Keratinocyte (primary cell): ENCODE measurements around the gene CSNK2A1. TPM values are rescaled to one million over a fixed set of nuclear protein-coding genes. Genes with fewer than 3 reads are reported as not detected.

ENCODE experiments used
- DNase-seq: peaks from one replicate; pipeline ENCODE4 v3.0.0-alpha.2; 2011; ENCODE audit warnings: low read depth, missing footprints, low spot score
- FAIRE-seq: peaks from 2 replicates; lab custom pipeline; 2011; peaks lifted over from hg19 to GRCh38; lab: Jason Lieb, UNC
- H2AFZ ChIP-seq: 2 replicates; pipeline ENCODE4 v1.6.0; 2012; ENCODE audit warnings: low read length, control low read depth, inconsistent platforms; ENCODE audit not compliant: control insufficient read depth
- H3K27ac ChIP-seq: 2 replicates; pipeline ENCODE4 v1.5.1; 2011; ENCODE audit warnings: low read length; ENCODE audit not compliant: control insufficient read depth, insufficient read depth
- H3K27me3 ChIP-seq: 3 replicates; pipeline ENCODE4 v1.6.0; 2011; ENCODE audit warnings: low read length; ENCODE audit not compliant: control insufficient read depth, insufficient read depth; ENCODE audit errors: extremely low read depth
- H3K36me3 ChIP-seq, 2 experiments: 2 replicates in 1 of 2; 3 replicates in 1 of 2; pipeline ENCODE4 v1.5.1; 2011; ENCODE audit warnings: low read length in 2 of 2, mild to moderate bottlenecking in 1 of 2; ENCODE audit not compliant: control insufficient read depth in 2 of 2, insufficient read depth in 2 of 2; ENCODE audit errors: extremely low read depth in 1 of 2
- H3K4me1 ChIP-seq: 3 replicates; pipeline ENCODE4 v1.5.1; 2011; ENCODE audit warnings: low read length; ENCODE audit not compliant: control insufficient read depth, insufficient read depth; ENCODE audit errors: extremely low read depth
- H3K4me2 ChIP-seq: 3 replicates; pipeline ENCODE4 v1.6.0; 2011; ENCODE audit warnings: low read depth, low read length; ENCODE audit not compliant: control insufficient read depth, insufficient read depth; ENCODE audit errors: extremely low read depth
- H3K4me3 ChIP-seq, 3 experiments: fragments of 200-600 bp in 1 of 3; sonication (generic) in 1 of 3; 2 replicates in 2 of 3; 3 replicates in 1 of 3; pipeline ENCODE4 v1.5.1; 2011 to 2016; ENCODE audit warnings: low read length in 3 of 3, mild to moderate bottlenecking in 3 of 3, control low read depth in 2 of 3, inconsistent platforms in 1 of 3, low read depth in 1 of 3, mixed read lengths in 1 of 3, mixed run types in 1 of 3, moderate library complexity in 1 of 3; ENCODE audit not compliant: control insufficient read depth in 2 of 3, insufficient read depth in 2 of 3; ENCODE audit errors: extremely low read depth in 1 of 3
- H3K79me2 ChIP-seq: 2 replicates; pipeline ENCODE4 v1.6.0; 2012; ENCODE audit warnings: low read length; ENCODE audit not compliant: control insufficient read depth, insufficient read depth
- H3K9ac ChIP-seq: 3 replicates; pipeline ENCODE4 v1.6.0; 2011; ENCODE audit warnings: low read length; ENCODE audit not compliant: control insufficient read depth, insufficient read depth; ENCODE audit errors: extremely low read depth
- H3K9me1 ChIP-seq: 3 replicates; pipeline ENCODE4 v1.6.0; 2011; ENCODE audit warnings: low read length; ENCODE audit not compliant: control insufficient read depth, insufficient read depth; ENCODE audit errors: extremely low read depth
- H3K9me3 ChIP-seq: 2 replicates; pipeline ENCODE4 v1.5.1; 2012; ENCODE audit warnings: low read depth, low read length; ENCODE audit not compliant: control insufficient read depth
- H4K20me1 ChIP-seq: 3 replicates; pipeline ENCODE4 v1.6.0; 2011; ENCODE audit warnings: low read length; ENCODE audit not compliant: control insufficient read depth, insufficient read depth; ENCODE audit errors: extremely low read depth
- EZH2 ChIP-seq: IDR thresholded peaks from one replicate; pipeline ENCODE4 v1.6.1; 2012; ENCODE audit warnings: inconsistent platforms, mild to moderate bottlenecking, low read length, moderate library complexity
- dilution Hi-C: fragments of 300-500 bp; cut with MboI; formaldehyde crosslinking; loops from one replicate; pipeline ENCODE4 v1.7.0; 2020; ENCODE audit warnings: low sequenced_read_pairs; ENCODE audit not compliant: extremely low pct_ligation_motif_present
- polyA plus RNA-seq, 5 experiments: library from polyadenylated mRNA; depleted of rRNA in 3 of 5; stranded (reverse) in 3 of 5; stranded (forward) in 1 of 5; unstranded in 1 of 5; fragments of >200 nt; gene quantifications; 1 replicate in 1 of 5; 2 replicates in 3 of 5; 3 replicates in 1 of 5; pipeline versions ENCODE4 v1.2.1 to v1.2.3, GENCODE V29; 2011 to 2012; ENCODE audit warnings: missing spikeins in 2 of 5, low read depth in 1 of 5, low replicate concordance in 1 of 5
- TF ChIP-seq, protein P1 (sequence below), 3 experiments: IDR thresholded peaks in 1 of 3; conservative IDR thresholded peaks in 1 of 3; optimal IDR thresholded peaks in 1 of 3; 2 replicates in 2 of 3; 3 replicates in 1 of 3; pipeline versions ENCODE3 to v1.5.1; 2011; ENCODE audit warnings: low read length in 3 of 3, mild to moderate bottlenecking in 3 of 3, moderate library complexity in 2 of 3, control low read depth in 1 of 3, inconsistent platforms in 1 of 3; ENCODE audit not compliant: insufficient read depth in 2 of 3; ENCODE audit errors: extremely low read depth in 1 of 3

Gene CSNK2A1
- polyA plus RNA-seq, 1 donor (not counting 4 experiments of a cell fraction or from before 2014, with no cell fraction given): 122 TPM

DNA sequence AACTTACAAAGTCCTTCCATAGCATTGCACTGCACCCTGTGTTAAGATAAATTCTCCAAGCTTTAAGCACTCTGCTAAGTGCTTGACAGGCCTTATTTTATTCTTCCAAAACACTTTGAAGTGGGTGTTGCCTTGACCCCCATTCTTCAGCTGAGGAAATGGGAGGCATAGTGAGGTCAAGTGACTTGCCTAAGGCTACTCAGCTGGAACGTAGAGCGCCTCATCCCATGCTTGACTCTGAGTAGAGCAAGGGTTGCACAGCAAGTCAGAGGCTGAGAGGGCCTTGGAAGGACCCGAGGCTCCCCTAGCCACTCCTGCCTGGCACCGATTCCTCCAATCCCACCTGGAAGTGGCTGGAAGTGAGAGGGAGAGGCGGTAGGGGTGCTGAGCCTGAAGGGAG is 19.6 kb upstream of the CSNK2A1 start:
- H4K20me1 ChIP-seq: no peaks in the 10 kb centered on the region
- H3K27ac ChIP-seq: no peak overlapping the region
- no peak overlapping the region for H3K4me2 ChIP-seq
- no peaks in the 10 kb centered on the region for H3K36me3 ChIP-seq
- H3K4me1 ChIP-seq: no peaks in the 10 kb centered on the region
- no peaks in the 10 kb centered on the region for H3K79me2 ChIP-seq
- no peaks in the 10 kb centered on the region for H3K9me1 ChIP-seq
- H3K9me3 ChIP-seq: no peaks in the 10 kb centered on the region
- FAIRE-seq (no peak), DNase-seq (no peak)
- dilution Hi-C loops: no loop called here
- peaks cover 11% of the 10 kb centered on the region for H3K27me3 ChIP-seq
- no peak overlapping the region for H3K9ac ChIP-seq
- no peak for TF ChIP-seq EZH2
- TF ChIP-seq, protein P1, sequence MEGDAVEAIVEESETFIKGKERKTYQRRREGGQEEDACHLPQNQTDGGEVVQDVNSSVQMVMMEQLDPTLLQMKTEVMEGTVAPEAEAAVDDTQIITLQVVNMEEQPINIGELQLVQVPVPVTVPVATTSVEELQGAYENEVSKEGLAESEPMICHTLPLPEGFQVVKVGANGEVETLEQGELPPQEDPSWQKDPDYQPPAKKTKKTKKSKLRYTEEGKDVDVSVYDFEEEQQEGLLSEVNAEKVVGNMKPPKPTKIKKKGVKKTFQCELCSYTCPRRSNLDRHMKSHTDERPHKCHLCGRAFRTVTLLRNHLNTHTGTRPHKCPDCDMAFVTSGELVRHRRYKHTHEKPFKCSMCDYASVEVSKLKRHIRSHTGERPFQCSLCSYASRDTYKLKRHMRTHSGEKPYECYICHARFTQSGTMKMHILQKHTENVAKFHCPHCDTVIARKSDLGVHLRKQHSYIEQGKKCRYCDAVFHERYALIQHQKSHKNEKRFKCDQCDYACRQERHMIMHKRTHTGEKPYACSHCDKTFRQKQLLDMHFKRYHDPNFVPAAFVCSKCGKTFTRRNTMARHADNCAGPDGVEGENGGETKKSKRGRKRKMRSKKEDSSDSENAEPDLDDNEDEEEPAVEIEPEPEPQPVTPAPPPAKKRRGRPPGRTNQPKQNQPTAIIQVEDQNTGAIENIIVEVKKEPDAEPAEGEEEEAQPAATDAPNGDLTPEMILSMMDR (optimal IDR thresholded peaks at IDR 0.05 in 1 of 3, IDR thresholded peaks at IDR 0.05 in 1 of 3, conservative IDR thresholded peaks at IDR 0.05 in 1 of 3; ENCODE audit: extremely low read depth in 1 of 3, insufficient read depth in 2 of 3, low read length in 3 of 3): no peak
- no peak overlapping the region for H2AFZ ChIP-seq
- no peak overlapping the region for H3K4me3 ChIP-seq

DNA sequence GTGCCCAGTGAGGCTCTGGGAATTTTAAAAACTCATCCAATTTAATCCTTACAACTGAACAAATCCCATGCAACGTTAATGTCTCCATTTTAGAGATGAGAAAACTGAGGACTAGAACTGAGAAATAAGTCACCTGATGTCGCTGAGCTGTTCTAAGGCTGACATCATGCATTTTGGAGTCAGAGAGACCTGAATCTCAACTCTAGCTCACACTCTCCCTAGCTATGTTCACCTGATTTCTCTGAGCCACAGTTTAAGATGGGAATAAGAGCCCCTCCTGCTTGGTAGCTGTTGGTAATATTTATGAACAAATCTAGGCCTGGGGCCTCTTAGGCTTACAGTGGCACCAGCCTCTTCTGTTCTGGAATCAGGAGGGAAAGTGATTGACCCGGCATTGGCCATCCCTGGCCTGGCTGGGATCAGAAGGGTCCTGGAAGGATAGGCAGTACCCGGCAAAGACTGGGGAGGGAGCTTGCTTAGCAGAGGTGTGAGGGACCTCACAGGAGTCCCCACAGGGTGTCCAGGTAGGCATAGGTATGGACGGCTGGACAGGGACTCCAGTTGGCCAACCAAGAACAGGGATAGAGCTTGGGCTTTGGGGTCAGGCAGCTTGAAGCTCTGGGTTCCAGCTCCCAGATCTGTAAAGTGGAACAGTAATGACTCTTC is 18.8 kb upstream of the CSNK2A1 start:
- Histone ChIP-seq H3K4me1 (no peaks in the 10 kb centered on the region), H3K4me2 (no peak overlapping the region), H3K9ac (no peak overlapping the region), H4K20me1 (no peaks in the 10 kb centered on the region), H3K27me3 (peaks cover 9% of the 10 kb centered on the region), H3K27ac (no peak overlapping the region), H3K9me3 (no peaks in the 10 kb centered on the region), H3K36me3 (no peaks in the 10 kb centered on the region), H3K4me3 (no peak overlapping the region), H2AFZ (no peak overlapping the region), H3K9me1 (no peaks in the 10 kb centered on the region), H3K79me2 (no peaks in the 10 kb centered on the region)
- no peak for TF ChIP-seq EZH2
- TF ChIP-seq, protein P1 (optimal IDR thresholded peaks at IDR 0.05 in 1 of 3, IDR thresholded peaks at IDR 0.05 in 1 of 3, conservative IDR thresholded peaks at IDR 0.05 in 1 of 3; ENCODE audit: extremely low read depth in 1 of 3, insufficient read depth in 2 of 3, low read length in 3 of 3): no peak
- DNase-seq (no peak), FAIRE-seq (no peak)
- dilution Hi-C loops: no loop called here
